ENCODE data around the gene FAT3.

FAT3 gene

DNA sequence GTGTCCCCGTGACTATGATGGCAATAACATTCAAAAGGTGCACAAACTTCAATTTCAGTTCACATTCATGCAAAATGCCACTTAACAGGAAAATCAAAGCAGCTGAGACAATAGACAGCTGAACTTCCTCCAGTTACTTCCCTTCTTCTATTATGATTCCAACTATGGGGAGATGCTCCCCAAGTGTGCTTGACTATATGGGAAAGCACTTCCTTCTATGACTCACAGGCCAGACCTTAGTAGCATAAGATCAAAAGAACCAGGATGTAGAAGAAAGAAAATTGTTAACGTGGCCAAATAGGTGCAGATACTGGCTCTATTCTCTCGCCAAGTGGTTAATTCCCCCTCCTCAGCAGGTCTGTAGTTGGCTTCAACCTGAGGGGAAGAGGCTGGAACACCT lies 7.8 kb upstream of the FAT3 start:
- DNase-seq (ENCODE audit: low read depth): no peak
- TF ChIP-seq, protein P1, sequence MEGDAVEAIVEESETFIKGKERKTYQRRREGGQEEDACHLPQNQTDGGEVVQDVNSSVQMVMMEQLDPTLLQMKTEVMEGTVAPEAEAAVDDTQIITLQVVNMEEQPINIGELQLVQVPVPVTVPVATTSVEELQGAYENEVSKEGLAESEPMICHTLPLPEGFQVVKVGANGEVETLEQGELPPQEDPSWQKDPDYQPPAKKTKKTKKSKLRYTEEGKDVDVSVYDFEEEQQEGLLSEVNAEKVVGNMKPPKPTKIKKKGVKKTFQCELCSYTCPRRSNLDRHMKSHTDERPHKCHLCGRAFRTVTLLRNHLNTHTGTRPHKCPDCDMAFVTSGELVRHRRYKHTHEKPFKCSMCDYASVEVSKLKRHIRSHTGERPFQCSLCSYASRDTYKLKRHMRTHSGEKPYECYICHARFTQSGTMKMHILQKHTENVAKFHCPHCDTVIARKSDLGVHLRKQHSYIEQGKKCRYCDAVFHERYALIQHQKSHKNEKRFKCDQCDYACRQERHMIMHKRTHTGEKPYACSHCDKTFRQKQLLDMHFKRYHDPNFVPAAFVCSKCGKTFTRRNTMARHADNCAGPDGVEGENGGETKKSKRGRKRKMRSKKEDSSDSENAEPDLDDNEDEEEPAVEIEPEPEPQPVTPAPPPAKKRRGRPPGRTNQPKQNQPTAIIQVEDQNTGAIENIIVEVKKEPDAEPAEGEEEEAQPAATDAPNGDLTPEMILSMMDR (IDR thresholded peaks at IDR 0.05; ENCODE audit: low read depth, low read length, missing control alignments): no peak
- in situ Hi-C loops (cut with HindIII; ENCODE audit: low sequenced_read_pairs): no loop called here
- H3K4me3 ChIP-seq (ENCODE audit: low read depth, low read length): no peak overlapping the region

DNA sequence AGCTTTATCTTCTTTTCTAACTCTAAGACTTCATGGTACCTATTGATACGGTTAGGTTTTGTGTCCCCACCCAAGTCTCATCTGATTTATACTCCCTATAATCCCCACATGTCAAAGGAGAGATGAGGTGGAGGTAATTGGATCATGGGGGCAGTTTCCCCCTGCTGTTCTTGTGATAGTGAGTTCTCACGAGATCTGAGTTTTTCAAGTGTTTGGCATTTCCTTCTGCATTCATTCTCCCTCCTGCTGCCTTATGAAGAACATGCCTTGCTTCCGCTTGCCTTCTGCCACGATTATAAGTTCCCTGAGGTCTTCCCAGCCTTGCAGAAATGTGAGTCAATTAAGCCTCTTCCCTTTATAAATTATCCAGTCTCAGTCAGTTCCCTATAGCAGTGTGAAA lies 5.1 kb upstream of the FAT3 start:
- TF ChIP-seq, protein P1 (IDR thresholded peaks at IDR 0.05; ENCODE audit: low read depth, low read length, missing control alignments): no peak
- in situ Hi-C loops (cut with HindIII; ENCODE audit: low sequenced_read_pairs): no loop called here
- DNase-seq (ENCODE audit: low read depth): no peak
- H3K4me3 ChIP-seq (ENCODE audit: low read depth, low read length): no peak overlapping the region

DNA sequence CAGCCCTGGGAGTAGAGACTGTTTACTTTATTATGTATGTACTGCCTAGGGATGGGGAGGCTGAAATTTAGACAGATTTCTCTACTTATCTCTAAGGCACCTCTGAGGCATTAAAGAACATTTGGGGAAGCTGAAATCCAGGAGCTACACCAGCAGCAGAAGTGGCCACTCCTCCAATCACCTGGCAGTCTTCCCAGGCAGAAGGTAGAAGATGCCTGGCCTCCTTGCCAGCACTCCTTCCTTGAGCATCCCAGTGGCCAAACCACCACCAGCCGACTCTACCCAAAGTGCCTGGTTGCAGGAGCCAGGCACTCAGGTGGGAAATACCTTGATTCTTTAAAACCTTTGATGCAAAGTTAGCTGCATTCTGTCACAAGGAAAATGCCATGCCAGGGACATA lies 1.9 kb upstream of the FAT3 start:
- in situ Hi-C loops (cut with HindIII; ENCODE audit: low sequenced_read_pairs): no loop called here
- no peak overlapping the region for H3K4me3 ChIP-seq (ENCODE audit: low read depth, low read length)
- TF ChIP-seq, protein P1 (IDR thresholded peaks at IDR 0.05; ENCODE audit: low read depth, low read length, missing control alignments): no peak
- no peak for DNase-seq (ENCODE audit: low read depth)

DNA sequence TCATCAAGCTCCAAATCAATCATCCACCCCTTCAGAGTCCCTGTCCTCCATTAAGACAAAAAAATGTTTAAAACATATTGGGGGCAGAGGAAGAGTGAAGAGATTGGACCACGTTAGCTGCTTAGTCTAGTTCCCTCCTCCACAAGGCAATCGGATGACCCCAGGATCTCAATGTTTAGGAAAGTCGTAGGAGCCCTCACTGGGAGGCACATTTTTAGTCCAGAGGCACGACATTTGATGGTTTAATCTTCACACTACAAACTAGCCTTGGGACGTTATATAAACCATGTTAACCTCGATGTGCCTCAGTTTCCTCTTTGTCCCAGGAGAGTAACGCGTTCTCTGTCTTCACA lies 588 bp upstream of the FAT3 start:
- TF ChIP-seq, protein P1 (IDR thresholded peaks at IDR 0.05; ENCODE audit: low read depth, low read length, missing control alignments): no peak
- H3K4me3 ChIP-seq (ENCODE audit: low read depth, low read length): peak overlapping the region; percentile 48
- in situ Hi-C loops (cut with HindIII; ENCODE audit: low sequenced_read_pairs): no loop called here
- DNase-seq (ENCODE audit: low read depth): no peak

DNA sequence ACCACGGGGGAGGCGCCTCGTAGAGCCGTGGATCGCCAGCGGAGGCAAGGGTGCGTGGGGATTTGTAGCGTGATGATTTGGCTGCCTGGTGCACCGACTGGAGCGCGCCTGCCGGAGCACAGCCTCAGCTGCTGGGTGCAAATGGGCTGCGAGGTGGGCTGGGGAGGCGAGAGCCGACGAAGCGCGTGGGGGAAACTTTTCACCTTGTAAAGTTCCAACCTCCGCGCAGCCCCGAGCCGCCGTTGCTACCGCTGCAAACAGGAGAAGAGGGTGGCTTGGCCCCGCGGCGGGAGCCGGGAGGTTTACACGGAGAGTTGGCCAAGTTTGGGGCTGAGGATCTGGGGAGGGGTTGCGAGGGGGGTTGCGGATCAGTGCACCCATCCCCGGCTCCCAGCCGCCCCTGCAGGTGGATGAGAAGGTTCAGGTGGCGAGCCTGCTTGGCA lies 528 bp downstream of the FAT3 start:
- in situ Hi-C loops (cut with HindIII; ENCODE audit: low sequenced_read_pairs): no loop called here
- peak overlapping the region; percentile 48 for H3K4me3 ChIP-seq (ENCODE audit: low read depth, low read length)
- no peak for DNase-seq (ENCODE audit: low read depth)
- TF ChIP-seq, protein P1 (IDR thresholded peaks at IDR 0.05; ENCODE audit: low read depth, low read length, missing control alignments): no peak

DNA sequence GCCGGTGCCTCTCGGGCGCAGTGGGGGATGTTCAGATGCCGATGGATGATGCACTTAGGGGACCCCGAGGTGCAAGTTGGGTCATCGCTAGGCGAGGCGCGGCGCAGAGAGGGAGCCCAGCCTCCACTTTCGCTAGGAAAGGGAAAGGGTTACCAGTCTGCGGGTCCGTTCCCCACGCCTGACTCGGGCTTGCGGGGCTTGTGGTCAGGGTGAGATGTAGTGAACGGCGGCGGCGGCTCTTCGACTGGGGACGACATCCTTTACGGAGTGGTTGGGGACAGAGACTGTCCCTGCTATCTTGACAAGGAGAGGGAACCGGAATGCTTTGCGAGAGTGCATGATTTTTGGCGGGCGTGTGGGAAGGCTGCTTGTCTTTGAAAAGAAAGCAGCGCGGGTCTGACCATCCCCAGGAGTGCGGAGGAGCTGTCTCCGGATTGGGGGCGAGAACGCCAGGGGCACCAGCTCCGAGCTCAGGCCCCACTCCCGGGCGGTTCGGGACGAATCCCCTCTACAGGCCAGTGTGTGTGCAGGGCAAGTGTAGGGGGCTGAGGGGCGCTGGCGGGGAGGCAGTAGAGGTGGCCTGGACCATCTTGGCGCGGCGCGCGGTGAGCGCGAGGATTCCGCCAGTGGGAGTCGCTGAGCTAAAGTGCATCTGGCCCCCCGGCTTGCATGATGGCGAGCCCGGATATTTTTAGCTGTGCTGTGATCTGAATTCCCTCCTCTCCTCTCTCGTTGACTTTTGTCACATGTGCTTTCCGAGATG lies 1.1 kb downstream of the FAT3 start:
- TF ChIP-seq, protein P1 (IDR thresholded peaks at IDR 0.05; ENCODE audit: low read depth, low read length, missing control alignments): peak; percentile 31
- peak overlapping the region; percentile 48 for H3K4me3 ChIP-seq (ENCODE audit: low read depth, low read length)
- in situ Hi-C loops (cut with HindIII; ENCODE audit: low sequenced_read_pairs): no loop called here
- DNase-seq (ENCODE audit: low read depth): no peak

Data from astrocyte of the cerebellum (primary cell).